Posterior cingulate gyrus (tissue), 11 donors: ENCODE results near the gene GPR62.
"Not testable (repeated sequence)": the region's sequence is repeated elsewhere in the genome, so short reads cannot be mapped to it uniquely, and the experiment has no call there.

Experiments
- DNase-seq, 10 donors: peaks; one replicate each; pipeline versions ENCODE4 v3.0.0 to v3.0.0-alpha.2; 2020 to 2021; ENCODE audit warnings: mixed read lengths in 3 of 10
- intact Hi-C: fragments of 100-400 bp; cut with DNase I; formaldehyde crosslinking; loops from one replicate; pipeline ENCODE4 v1.15.1; 2023

The GPR62 gene

GRCh38 chr3:51986010-51986947, 31.1 kb downstream of the GPR62 start:
- intact Hi-C loops = no loop called here
- DNase-seq = no peak

GRCh38 chr3:51987568-51987967, 32.4 kb downstream of the GPR62 start:
- intact Hi-C loops = no loop called here
- no peak for DNase-seq

GRCh38 chr3:51988286-51989146, 33.3 kb downstream of the GPR62 start:
- DNase-seq = no peak
- intact Hi-C loops = no loop called here

- DNase-seq, intact Hi-C loops: not testable (repeated sequence)
These were observed 35.4 kb downstream of the GPR62 start for GRCh38 chr3:51990501-51990971.

- DNase-seq = no peak
- intact Hi-C loops = no loop called here
These were observed 37.0 kb downstream of the GPR62 start for GRCh38 chr3:51992017-51992682.

GRCh38 chr3:51993657-51994056, 38.5 kb downstream of the GPR62 start:
- intact Hi-C loops, DNase-seq: not testable (repeated sequence)

GRCh38 chr3:51994530-51994929, 39.3 kb downstream of the GPR62 start:
- intact Hi-C loops = no loop called here
- no peak for DNase-seq

- intact Hi-C loops = loop anchor here (1.0 kb wide), 1 partner anchor 53 kb away; the partner anchor contains the start of gene PARP3
- peak; percentile 85 to 98 (median 87) for DNase-seq
These were observed 40.4 kb downstream of the GPR62 start, which contains the start of gene RPL29 for GRCh38 chr3:51995346-51996163. TSS of gene RPL29 (minus strand) at chr3:51995895. CDS start at chr3:51995461, 434 bp downstream.

- no peak for DNase-seq
- intact Hi-C loops = no loop called here
These were observed 42.0 kb downstream of the GPR62 start for GRCh38 chr3:51997172-51997571.

- no peak for DNase-seq
- intact Hi-C loops = no loop called here
These were observed 42.9 kb downstream of the GPR62 start for GRCh38 chr3:51997935-51998596.

- intact Hi-C loops = no loop called here
These were observed 43.6 kb downstream of the GPR62 start for GRCh38 chr3:51998774-51999173.

GRCh38 chr3:51999846-52000245, 44.7 kb downstream of the GPR62 start:
- intact Hi-C loops = loop anchor here (5.0 kb wide), 1 partner anchor 337 kb away; no protein-coding TSS in a partner anchor
- DNase-seq = no peak

More at GRCh38 chr3:51998774-51999173, 43.6 kb downstream of the GPR62 start:
- DNase-seq = no peak

- intact Hi-C loops = loop anchor here (1.0 to 5.0 kb wide), 3 partner anchors 121 to 336 kb away; no protein-coding TSS in a partner anchor
- DNase-seq = peak; percentile 62 to 97 (median 82)
These were observed 46.3 kb downstream of the GPR62 start for GRCh38 chr3:52001443-52001974.

GRCh38 chr3:52002748-52003147, 47.6 kb downstream of the GPR62 start:
- intact Hi-C loops = loop anchor here (5.0 kb wide), 1 partner anchor 335 kb away; no protein-coding TSS in a partner anchor
- peak in 1 of 10 donors; percentile 39 for DNase-seq

GRCh38 chr3:52004163-52004787, 49.1 kb downstream of the GPR62 start:
- intact Hi-C loops = loop anchor here (2.0 to 5.0 kb wide), 2 partner anchors 49 to 333 kb away; no protein-coding TSS in a partner anchor
- peak; percentile 52 to 96 (median 72) for DNase-seq

GRCh38 chr3:52004906-52005395, 49.8 kb downstream of the GPR62 start:
- DNase-seq = peak in 1 of 10 donors; percentile 73
- intact Hi-C loops = loop anchor here (2.0 to 5.0 kb wide), 2 partner anchors 48 to 332 kb away; no protein-coding TSS in a partner anchor

- peak in 5 of 10 donors; percentile 47 to 91 (median 84) for DNase-seq
- intact Hi-C loops = loop anchor here (2.0 kb wide), 1 partner anchor 47 kb away; no protein-coding TSS in a partner anchor
These were observed 50.4 kb downstream of the GPR62 start for GRCh38 chr3:52005571-52005986.
